ENCODE results near the gene TRNT1.

The TRNT1 gene

GRCh38 chr3:3179407-3180094 is 52.8 kb downstream of the TRNT1 start, which contains the start of gene CRBN:
CRBN (minus strand) TSS chr3:3179691; CDS start chr3:3179687, 4 bp downstream.
- peak; percentile 80 to 92 (median 83) for DNase-seq

- no peak for DNase-seq
These were observed 53.7 kb downstream of the TRNT1 start for GRCh38 chr3:3180456-3180855.

- no peak for DNase-seq
These were observed 58.1 kb downstream of the TRNT1 start for GRCh38 chr3:3184876-3185275.

GRCh38 chr3:3189102-3189727 is 62.5 kb downstream of the TRNT1 start:
- DNase-seq = peak in 1 of 5 experiments; percentile 58

GRCh38 chr3:3189961-3190360 is 63.2 kb downstream of the TRNT1 start:
- DNase-seq = no peak

- peak in 1 of 5 experiments; percentile 89 for DNase-seq
These were observed 65.0 kb downstream of the TRNT1 start for GRCh38 chr3:3191675-3192285.

- DNase-seq = peak in 1 of 5 experiments; percentile 80
These were observed 65.5 kb downstream of the TRNT1 start for GRCh38 chr3:3192286-3192675.

GRCh38 chr3:3194861-3195260 is 68.1 kb downstream of the TRNT1 start:
- DNase-seq = peak in 1 of 5 experiments; percentile 50

GRCh38 chr3:3196148-3196861 is 69.6 kb downstream of the TRNT1 start:
- no peak for DNase-seq
